ENCODE results near the gene RAD17. TPM values are rescaled to one million over a fixed set of nuclear protein-coding genes. Genes with fewer than 3 reads are reported as not detected.

The RAD17 gene
- total RNA-seq (18.4 and 21.9 TPM in 2 replicates), polyA plus RNA-seq (9.5 and 10.1 TPM in 2 replicates), polyA minus RNA-seq (24.4 and 27.9 TPM in 2 replicates), Bru-seq, nascent RNA (percentile 68 among the genes with signal in this experiment), BruChase-seq, experiment 1, labeled RNA remaining after a 6-hour chase (percentile 64 among the genes with signal in this experiment), BruChase-seq, experiment 2, labeled RNA remaining after a 2-hour chase (percentile 69 among the genes with signal in this experiment)
- polyA plus RNA-seq (2011; cell fraction: cytosol; rRNA removed), result 10.6 and 10.9 TPM in 2 replicates
- 28.1 and 32.5 TPM in 2 replicates for polyA plus RNA-seq (2011; cell fraction: nucleus; rRNA removed)
- polyA plus RNA-seq (2012), result 14.8 and 16.5 TPM in 2 replicates
- 11.9 TPM for polyA minus RNA-seq (2011; cell fraction: cytosol; rRNA and poly(A)+ RNA removed)
- 28.0 and 28.5 TPM in 2 replicates for polyA minus RNA-seq (2011; cell fraction: nucleus; rRNA and poly(A)+ RNA removed)
- long read RNA-seq, transcript RAD17-220 (18 exons, 3,057 nt), result minor isoform, 9 of 43 reads
- long read RNA-seq, transcript RAD17-204 (18 exons, 2,943 nt), result major isoform, 14 of 43 reads
- long read RNA-seq, partial matches to known transcripts, result 2 of 43 reads
- long read RNA-seq, other reads (novel, unspliced or antisense), result 9 of 43 reads

GRCh38 chr5:69369340-69370121 is at the start of gene RAD17, which contains the start of the genes AK6 and TAF9:
Gene RAD17 (plus strand): TSS chr5:69369818. CDS start chr5:69372209, 2,391 bp downstream.
Gene AK6 (minus strand): TSS chr5:69369520. CDS start chr5:69369490, 30 bp downstream.
Gene TAF9 (minus strand): TSS chr5:69369520. CDS start chr5:69365737, 3,783 bp downstream.
- Histone ChIP-seq H3K9me3 (replicated peaks; ENCODE audit: control insufficient read depth, insufficient read depth, low read length) (no peaks in the 10 kb centered on the region), H3K4me1 (ENCODE audit: control insufficient read depth, extremely low read depth, insufficient read depth, low read length) (peaks cover 15% of the 10 kb centered on the region), H2AFZ (ENCODE audit: low read depth, low read length) (peak within 1 kb of the TSS; percentile 90), H3K4me2 (ENCODE audit: insufficient read depth, low read length) (peak within 1 kb of the TSS; percentile 95), H4K20me1 (replicated peaks; ENCODE audit: control insufficient read depth, extremely low read depth, insufficient read depth, low read length) (peaks cover 2% of the 10 kb centered on the region), H3K79me2 (ENCODE audit: control insufficient read depth, insufficient read depth, low read length) (peaks cover 57% of the 10 kb centered on the region), H3K36me3 (ENCODE audit: control insufficient read depth in 2 of 2, extremely low read depth in 1 of 2, insufficient read depth in 2 of 2, low read length in 2 of 2) (peaks cover 8 to 9% of the 10 kb centered on the region in 2 experiments), H3K9ac (replicated peaks; ENCODE audit: extremely low read depth, insufficient read depth, low read length) (peak within 1 kb of the TSS; percentile 97), H3K4me3 (replicated peaks in 1 of 3; ENCODE audit: insufficient read depth in 1 of 3, low read depth in 1 of 3, low read length in 3 of 3) (peak within 1 kb of the TSS; percentile 82 to 100 (median 98)), H3K27ac (ENCODE audit: insufficient read depth, low read depth, low read length) (peak within 1 kb of the TSS; percentile 97), H3K27me3 (ENCODE audit: control insufficient read depth in 2 of 2, insufficient read depth in 2 of 2, low read length in 2 of 2) (no peaks in the 10 kb centered on the region), H3K9me1 (replicated peaks; ENCODE audit: control insufficient read depth, extremely low read depth, insufficient read depth, low read length) (no peaks in the 10 kb centered on the region)
- no TSS peak for BruUV-seq (replicated peaks)
- CTCF ChIA-PET, result interaction anchor here (1.6 to 1.8 kb wide), 2 partner anchors 276 to 327 kb away, joined by 4 to 11 read pairs; partner anchors contain the start of gene SLC30A5
- FAIRE-seq (peak; percentile 91), DNase-seq (ENCODE audit: low read depth, low spot score) (peak; percentile 95)
- no peak for TF ChIP-seq GATA2 (IDR thresholded peaks at IDR 0.05; ENCODE audit: insufficient read depth, insufficient read length, low read depth, low read length)
- TF ChIP-seq MYC (IDR thresholded peaks at IDR 0.05; ENCODE audit: low read depth, low read length), result peak; percentile 28
- TF ChIP-seq CTCF (IDR thresholded peaks at IDR 0.05; ENCODE audit: extremely low read depth in 1 of 2, insufficient read depth in 1 of 2, low read depth in 1 of 2, low read length in 2 of 2), result no peak
- no peak for TF ChIP-seq FOS (IDR thresholded peaks at IDR 0.05; ENCODE audit: borderline replicate concordance, insufficient read depth, low read length)
- peak; percentile 71 for TF ChIP-seq MAX (IDR thresholded peaks at IDR 0.05; ENCODE audit: insufficient read depth, insufficient read length)
- TF ChIP-seq JUN (IDR thresholded peaks at IDR 0.05; ENCODE audit: borderline replicate concordance, insufficient read depth, insufficient read length, low read depth), result no peak
- peak; percentile 91 for TF ChIP-seq POLR2AphosphoS5 (IDR thresholded peaks at IDR 0.05; ENCODE audit: insufficient read depth, low read depth, low read length)
- TF ChIP-seq EZH2 (IDR thresholded peaks at IDR 0.05; ENCODE audit: borderline replicate concordance, low read depth, low read length, severe bottlenecking), result no peak
- TF ChIP-seq POLR2A (IDR thresholded peaks at IDR 0.05; ENCODE audit: low read depth, low read length), result peak; percentile 95
- POLR2A ChIA-PET, result interaction anchor here (0.7 kb wide), 1 partner anchor 288 kb away, joined by 4 read pairs; no protein-coding TSS in a partner anchor
- intact Hi-C loops (cut with micrococcal nuclease), result loop anchor here (1.0 to 2.0 kb wide), 4 partner anchors 35 to 327 kb away; partner anchors contain the start of gene CCNB1
- dilution Hi-C loops (cut with MboI; ENCODE audit: extremely low pct_ligation_motif_present, low sequenced_read_pairs), result no loop called here

Measured in endothelial cell of umbilical vein (primary cell).